NOMO-1 treated with dmso at 0.1 percent for 144 hours (cell line): ENCODE data around the gene PSMC3IP.
A peak's percentile ranks its signal among the peaks of the same experiment; 100 is the strongest.
"Not testable (repeated sequence)": the region's sequence is repeated elsewhere in the genome, so short reads cannot be mapped to it uniquely, and the experiment has no call there.

Experiments
- DNase-seq: peaks from one replicate; lab custom pipeline; 2025; ENCODE audit not compliant: unreplicated experiment; lab: John Stamatoyannopoulos, UW

Gene PSMC3IP

GRCh38 chr17:42541041-42541833 lies 36.3 kb downstream of the PSMC3IP start:
- DNase-seq, result no peak

GRCh38 chr17:42540558-42540957 lies 37.0 kb downstream of the PSMC3IP start:
- not testable (repeated sequence) for DNase-seq

- DNase-seq, result no peak
Observed at GRCh38 chr17:42538482-42538881, 39.0 kb downstream of the PSMC3IP start.

- DNase-seq, result no peak
Observed at GRCh38 chr17:42537826-42538451, 39.6 kb downstream of the PSMC3IP start.

GRCh38 chr17:42537156-42537805 lies 40.2 kb downstream of the PSMC3IP start:
- DNase-seq, result no peak

- DNase-seq, result peak; percentile 44
Observed at GRCh38 chr17:42536372-42537155, 41.0 kb downstream of the PSMC3IP start.

- DNase-seq, result peak; percentile 77
Observed at GRCh38 chr17:42536048-42536371, 41.5 kb downstream of the PSMC3IP start, which contains the start of gene NAGLU. NAGLU (plus strand) TSS chr17:42536241; CDS start chr17:42536273, 32 bp downstream.

- no peak for DNase-seq
Observed at GRCh38 chr17:42535155-42536047, 42.1 kb downstream of the PSMC3IP start.

- DNase-seq, result peak; percentile 21
Observed at GRCh38 chr17:42531455-42532354, 45.8 kb downstream of the PSMC3IP start.

GRCh38 chr17:42530952-42531454 lies 46.5 kb downstream of the PSMC3IP start:
- no peak for DNase-seq

GRCh38 chr17:42529061-42529460 lies 48.5 kb downstream of the PSMC3IP start:
- DNase-seq, result no peak

GRCh38 chr17:42527932-42528331 lies 49.6 kb downstream of the PSMC3IP start:
- DNase-seq, result no peak

- no peak for DNase-seq
Observed at GRCh38 chr17:42526031-42526444, 51.5 kb downstream of the PSMC3IP start.

- DNase-seq, result no peak
Observed at GRCh38 chr17:42525221-42525620, 52.3 kb downstream of the PSMC3IP start.

- no peak for DNase-seq
Observed at GRCh38 chr17:42522798-42523278, 54.7 kb downstream of the PSMC3IP start.
